ENCODE measurements around the gene FLT3LG.

DNA sequence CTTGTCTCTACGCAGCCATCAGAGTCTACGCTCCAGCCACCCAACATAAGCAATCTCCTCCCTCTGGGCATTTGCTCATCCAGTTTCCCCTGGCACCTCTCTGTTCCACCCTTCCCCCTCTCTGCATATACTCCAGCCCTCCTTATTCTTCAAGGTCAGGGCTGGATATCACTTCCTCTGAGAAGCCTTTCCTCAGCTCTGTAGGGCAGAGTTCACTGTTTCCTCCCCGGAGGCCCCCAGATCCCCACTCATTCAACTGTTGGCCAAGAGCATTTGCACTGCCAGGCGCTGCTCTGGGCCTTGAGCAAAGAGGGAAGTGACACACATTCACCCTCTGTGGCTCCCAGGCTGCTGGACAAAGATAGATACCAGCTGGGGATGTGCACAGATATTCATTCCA lies 41.8 kb downstream of the FLT3LG start:
- no peak for TF ChIP-seq EZH2phosphoT487 (IDR thresholded peaks at IDR 0.05; ENCODE audit: low read length)
- TF ChIP-seq, protein P1, sequence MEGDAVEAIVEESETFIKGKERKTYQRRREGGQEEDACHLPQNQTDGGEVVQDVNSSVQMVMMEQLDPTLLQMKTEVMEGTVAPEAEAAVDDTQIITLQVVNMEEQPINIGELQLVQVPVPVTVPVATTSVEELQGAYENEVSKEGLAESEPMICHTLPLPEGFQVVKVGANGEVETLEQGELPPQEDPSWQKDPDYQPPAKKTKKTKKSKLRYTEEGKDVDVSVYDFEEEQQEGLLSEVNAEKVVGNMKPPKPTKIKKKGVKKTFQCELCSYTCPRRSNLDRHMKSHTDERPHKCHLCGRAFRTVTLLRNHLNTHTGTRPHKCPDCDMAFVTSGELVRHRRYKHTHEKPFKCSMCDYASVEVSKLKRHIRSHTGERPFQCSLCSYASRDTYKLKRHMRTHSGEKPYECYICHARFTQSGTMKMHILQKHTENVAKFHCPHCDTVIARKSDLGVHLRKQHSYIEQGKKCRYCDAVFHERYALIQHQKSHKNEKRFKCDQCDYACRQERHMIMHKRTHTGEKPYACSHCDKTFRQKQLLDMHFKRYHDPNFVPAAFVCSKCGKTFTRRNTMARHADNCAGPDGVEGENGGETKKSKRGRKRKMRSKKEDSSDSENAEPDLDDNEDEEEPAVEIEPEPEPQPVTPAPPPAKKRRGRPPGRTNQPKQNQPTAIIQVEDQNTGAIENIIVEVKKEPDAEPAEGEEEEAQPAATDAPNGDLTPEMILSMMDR (IDR thresholded peaks at IDR 0.05; ENCODE audit: low read length) = no peak
